ENCODE measurements around the gene APLN.

The APLN gene

DNA sequence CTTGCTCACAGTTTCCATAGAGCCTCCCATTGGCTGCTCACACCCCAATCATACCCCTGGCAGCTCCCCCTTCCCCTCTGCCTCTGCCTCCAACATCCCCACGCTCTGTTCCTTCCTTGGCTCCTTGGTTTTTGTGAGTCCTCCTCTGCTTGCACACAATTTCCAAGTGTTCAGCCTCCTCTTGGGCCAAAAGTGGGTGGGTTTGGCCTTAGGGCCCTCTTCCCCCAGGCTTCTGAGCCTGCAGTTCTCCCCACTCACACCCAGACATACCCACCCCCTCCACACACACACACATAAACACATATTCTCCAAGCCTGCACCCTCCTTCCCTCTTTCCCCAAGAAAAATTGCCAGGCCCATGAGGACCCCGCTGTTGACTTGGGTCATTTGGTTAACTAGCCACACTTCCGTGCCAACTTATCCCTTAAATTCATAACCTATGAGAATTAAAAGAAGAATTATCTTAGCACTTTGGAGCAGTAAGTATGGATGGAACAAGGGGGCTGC is 4.5 kb downstream of the APLN start:
- no peaks in the 10 kb centered on the region for H4K20me1 ChIP-seq (ENCODE audit: control insufficient read depth, insufficient read depth, low read depth, low read length)
- TF ChIP-seq CTCF (IDR thresholded peaks at IDR 0.05; ENCODE audit: low read depth, low read length, poor library complexity, severe bottlenecking) (no peak), EZH2phosphoT487 (IDR thresholded peaks at IDR 0.05; ENCODE audit: borderline replicate concordance, low read length) (no peak)
- no peak overlapping the region for H3K4me2 ChIP-seq (ENCODE audit: low read length)
- no peaks in the 10 kb centered on the region for H3K9me2 ChIP-seq (replicated peaks; ENCODE audit: control insufficient read depth, low read length)
- no peaks in the 10 kb centered on the region for H3K9me3 ChIP-seq (ENCODE audit: control insufficient read depth, insufficient read depth, low read length)
- no peaks in the 10 kb centered on the region for H3K79me2 ChIP-seq (ENCODE audit: control insufficient read depth, low read length)
- H3K4me3 ChIP-seq (ENCODE audit: low read length): no peak overlapping the region
- H3K4me1 ChIP-seq (ENCODE audit: control insufficient read depth, low read length): no peaks in the 10 kb centered on the region; the same call in 1 of the 2 replicates
- H3K36me3 ChIP-seq (ENCODE audit: control insufficient read depth, low read length): no peaks in the 10 kb centered on the region
- no peak overlapping the region for H3K27ac ChIP-seq (ENCODE audit: low read depth, low read length)
- peaks cover 28% of the 10 kb centered on the region for H3K27me3 ChIP-seq (ENCODE audit: control insufficient read depth, low read length)
- no peaks in the 10 kb centered on the region for H3F3A ChIP-seq (ENCODE audit: control insufficient read depth, insufficient read depth)

GRCh38 chrX:129649268-129650182 is 5.2 kb downstream of the APLN start:
- TF ChIP-seq EZH2phosphoT487 (IDR thresholded peaks at IDR 0.05; ENCODE audit: borderline replicate concordance, low read length) (no peak), CTCF (IDR thresholded peaks at IDR 0.05; ENCODE audit: low read depth, low read length, poor library complexity, severe bottlenecking) (no peak)
- no peaks in the 10 kb centered on the region; the same call in 1 of the 2 replicates for H3K4me1 ChIP-seq (ENCODE audit: control insufficient read depth, low read length)
- H3K9me3 ChIP-seq (ENCODE audit: control insufficient read depth, insufficient read depth, low read length): no peaks in the 10 kb centered on the region
- no peaks in the 10 kb centered on the region for H3F3A ChIP-seq (ENCODE audit: control insufficient read depth, insufficient read depth)
- H3K36me3 ChIP-seq (ENCODE audit: control insufficient read depth, low read length): no peaks in the 10 kb centered on the region
- H3K27ac ChIP-seq (ENCODE audit: low read depth, low read length): no peak overlapping the region
- peaks cover 22% of the 10 kb centered on the region for H3K27me3 ChIP-seq (ENCODE audit: control insufficient read depth, low read length)
- H4K20me1 ChIP-seq (ENCODE audit: control insufficient read depth, insufficient read depth, low read depth, low read length): no peaks in the 10 kb centered on the region
- no peaks in the 10 kb centered on the region for H3K79me2 ChIP-seq (ENCODE audit: control insufficient read depth, low read length)
- no peak overlapping the region for H3K4me3 ChIP-seq (ENCODE audit: low read length)
- H3K4me2 ChIP-seq (ENCODE audit: low read length): no peak overlapping the region
- no peaks in the 10 kb centered on the region for H3K9me2 ChIP-seq (replicated peaks; ENCODE audit: control insufficient read depth, low read length)

GRCh38 chrX:129648514-129649267 is 6.1 kb downstream of the APLN start:
- H3K36me3 ChIP-seq (ENCODE audit: control insufficient read depth, low read length): no peaks in the 10 kb centered on the region
- no peak overlapping the region for H3K27ac ChIP-seq (ENCODE audit: low read depth, low read length)
- H3K9me2 ChIP-seq (replicated peaks; ENCODE audit: control insufficient read depth, low read length): no peaks in the 10 kb centered on the region
- H3K4me3 ChIP-seq (ENCODE audit: low read length): no peak overlapping the region
- TF ChIP-seq CTCF (IDR thresholded peaks at IDR 0.05; ENCODE audit: low read depth, low read length, poor library complexity, severe bottlenecking) (no peak), EZH2phosphoT487 (IDR thresholded peaks at IDR 0.05; ENCODE audit: borderline replicate concordance, low read length) (no peak)
- no peaks in the 10 kb centered on the region for H3K4me1 ChIP-seq (ENCODE audit: control insufficient read depth, low read length)
- peaks cover 14% of the 10 kb centered on the region for H3K27me3 ChIP-seq (ENCODE audit: control insufficient read depth, low read length)
- no peak overlapping the region for H3K4me2 ChIP-seq (ENCODE audit: low read length)
- no peaks in the 10 kb centered on the region for H3F3A ChIP-seq (ENCODE audit: control insufficient read depth, insufficient read depth)
- no peaks in the 10 kb centered on the region for H4K20me1 ChIP-seq (ENCODE audit: control insufficient read depth, insufficient read depth, low read depth, low read length)
- H3K79me2 ChIP-seq (ENCODE audit: control insufficient read depth, low read length): no peaks in the 10 kb centered on the region
- no peaks in the 10 kb centered on the region for H3K9me3 ChIP-seq (ENCODE audit: control insufficient read depth, insufficient read depth, low read length)
